ENCODE data around the gene ARID2. TPM values are rescaled to one million over a fixed set of nuclear protein-coding genes. Genes with fewer than 3 reads are reported as not detected.

ARID2 gene
- total RNA-seq, 4 donors from 2014 or later, result 27.7 to 46.5 (median 35.4) TPM

GRCh38 chr12:45695606-45696005 is 33.9 kb upstream of the ARID2 start:
- TF ChIP-seq, protein P1, sequence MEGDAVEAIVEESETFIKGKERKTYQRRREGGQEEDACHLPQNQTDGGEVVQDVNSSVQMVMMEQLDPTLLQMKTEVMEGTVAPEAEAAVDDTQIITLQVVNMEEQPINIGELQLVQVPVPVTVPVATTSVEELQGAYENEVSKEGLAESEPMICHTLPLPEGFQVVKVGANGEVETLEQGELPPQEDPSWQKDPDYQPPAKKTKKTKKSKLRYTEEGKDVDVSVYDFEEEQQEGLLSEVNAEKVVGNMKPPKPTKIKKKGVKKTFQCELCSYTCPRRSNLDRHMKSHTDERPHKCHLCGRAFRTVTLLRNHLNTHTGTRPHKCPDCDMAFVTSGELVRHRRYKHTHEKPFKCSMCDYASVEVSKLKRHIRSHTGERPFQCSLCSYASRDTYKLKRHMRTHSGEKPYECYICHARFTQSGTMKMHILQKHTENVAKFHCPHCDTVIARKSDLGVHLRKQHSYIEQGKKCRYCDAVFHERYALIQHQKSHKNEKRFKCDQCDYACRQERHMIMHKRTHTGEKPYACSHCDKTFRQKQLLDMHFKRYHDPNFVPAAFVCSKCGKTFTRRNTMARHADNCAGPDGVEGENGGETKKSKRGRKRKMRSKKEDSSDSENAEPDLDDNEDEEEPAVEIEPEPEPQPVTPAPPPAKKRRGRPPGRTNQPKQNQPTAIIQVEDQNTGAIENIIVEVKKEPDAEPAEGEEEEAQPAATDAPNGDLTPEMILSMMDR (IDR thresholded peaks at IDR 0.05; ENCODE audit: low read depth), result no peak

- TF ChIP-seq, protein P1 (IDR thresholded peaks at IDR 0.05; ENCODE audit: low read depth), result no peak
These were observed 33.5 kb upstream of the ARID2 start for GRCh38 chr12:45696049-45696448.

DNA sequence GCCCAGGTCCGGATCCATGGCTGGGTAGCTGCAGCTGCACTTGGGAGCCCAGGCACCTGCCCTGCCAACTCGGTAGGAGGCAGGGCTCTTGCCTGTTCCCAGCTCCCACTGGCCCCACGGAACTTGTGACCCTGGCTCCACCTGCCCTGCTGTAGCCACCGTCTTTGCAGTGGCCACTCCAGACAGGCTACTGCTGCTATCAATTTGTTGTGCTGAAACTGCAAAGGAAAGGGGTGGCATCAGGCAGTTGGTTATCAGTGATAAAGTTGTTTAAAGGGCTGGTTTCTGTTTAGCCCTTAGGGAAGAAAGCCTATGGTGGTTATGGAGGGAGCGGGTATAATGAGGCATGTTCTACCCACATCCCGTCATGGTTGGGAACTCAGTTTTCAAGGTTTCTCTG is 32.1 kb upstream of the ARID2 start:
- TF ChIP-seq, protein P1 (IDR thresholded peaks at IDR 0.05; ENCODE audit: low read depth), result no peak

- TF ChIP-seq, protein P1 (IDR thresholded peaks at IDR 0.05; ENCODE audit: low read depth), result no peak
These were observed 28.2 kb upstream of the ARID2 start for GRCh38 chr12:45701296-45701695.

GRCh38 chr12:45703942-45704341 is 25.6 kb upstream of the ARID2 start:
- TF ChIP-seq, protein P1 (IDR thresholded peaks at IDR 0.05; ENCODE audit: low read depth), result no peak

DNA sequence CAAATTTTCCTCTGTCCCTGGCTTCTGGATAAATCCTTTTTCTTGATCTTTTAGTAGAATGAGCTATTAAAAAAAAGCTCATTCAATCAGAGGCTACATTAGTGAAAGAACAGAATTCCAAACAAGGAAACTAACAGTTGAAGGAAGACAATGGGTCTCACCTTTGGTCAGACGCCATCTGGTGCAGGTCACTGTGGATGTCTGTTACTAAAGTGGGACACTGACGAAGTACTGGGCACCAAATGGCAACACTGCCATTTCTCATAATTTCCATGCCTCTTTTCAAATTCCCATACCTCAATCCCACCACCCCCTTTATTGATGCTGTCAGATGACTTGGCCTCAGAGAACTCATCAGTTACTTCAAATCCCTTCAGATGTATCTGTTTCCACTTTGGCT is 24.5 kb upstream of the ARID2 start:
- TF ChIP-seq, protein P1 (IDR thresholded peaks at IDR 0.05; ENCODE audit: low read depth), result no peak

GRCh38 chr12:45705404-45705803 is 24.1 kb upstream of the ARID2 start:
- TF ChIP-seq, protein P1 (IDR thresholded peaks at IDR 0.05; ENCODE audit: low read depth), result no peak
